Fibroblast of mammary gland (primary cell): ENCODE measurements around the gene ALKBH2.
A peak's percentile ranks its signal among the peaks of the same experiment; 100 is the strongest.

Experiments used
- DNase-seq: peaks from one replicate; pipeline ENCODE4 v3.0.0-alpha.2; 2010; ENCODE audit warnings: low read depth
- H3K4me3 ChIP-seq: 2 replicates; pipeline ENCODE4 v1.5.1; 2011; ENCODE audit warnings: low read depth, mild to moderate bottlenecking, low read length, moderate library complexity; ENCODE audit not compliant: control insufficient read depth
- CTCF ChIP-seq: conservative IDR thresholded peaks from 2 replicates; pipeline ENCODE4 v1.5.1; 2011; ENCODE audit warnings: low read depth, low read length, inconsistent platforms; ENCODE audit not compliant: control insufficient read depth, insufficient read depth

ALKBH2 gene

GRCh38 chr12:109100741-109101140 lies 7.5 kb upstream of the ALKBH2 start:
- H3K4me3 ChIP-seq: no peak overlapping the region
- no peak for DNase-seq
- no peak for TF ChIP-seq CTCF

GRCh38 chr12:109099431-109100020 lies 6.3 kb upstream of the ALKBH2 start:
- no peak for DNase-seq
- no peak for TF ChIP-seq CTCF
- H3K4me3 ChIP-seq: no peak overlapping the region

GRCh38 chr12:109098651-109099050 lies 5.4 kb upstream of the ALKBH2 start:
- peak overlapping the region; percentile 78 for H3K4me3 ChIP-seq
- DNase-seq: no peak
- TF ChIP-seq CTCF: no peak

GRCh38 chr12:109098183-109098604 lies 4.9 kb upstream of the ALKBH2 start:
- peak overlapping the region; percentile 78 for H3K4me3 ChIP-seq
- DNase-seq: peak; percentile 56
- TF ChIP-seq CTCF: no peak

- TF ChIP-seq CTCF: no peak
- peak within 1 kb of the TSS; percentile 78 for H3K4me3 ChIP-seq
- peak; percentile 91 for DNase-seq
Measured at GRCh38 chr12:109097435-109098182, 4.3 kb upstream of the ALKBH2 start, which contains the start of gene UNG. TSS of gene UNG (plus strand) at chr12:109097597. CDS start at chr12:109097680, 83 bp downstream.

- TF ChIP-seq CTCF: no peak
- DNase-seq: no peak
- H3K4me3 ChIP-seq: peak overlapping the region; percentile 78
Measured at GRCh38 chr12:109097140-109097434, 3.8 kb upstream of the ALKBH2 start.
